Vagina (tissue), 2 donors: ENCODE results near the gene OR2T10. TPM values are rescaled to one million over a fixed set of nuclear protein-coding genes. Genes with fewer than 3 reads are reported as not detected.
A peak's percentile ranks its signal among the peaks of the same experiment; 100 is the strongest.

Experiments
- DNase-seq, 2 donors: peaks; one replicate each; pipeline ENCODE4 v3.0.0-alpha.2; 2017; ENCODE audit errors: extremely low spot score in 2 of 2
- H3K27ac ChIP-seq: fragments of 200-600 bp; sonication (generic); one replicate; pipeline ENCODE4 v1.5.1; 2019
- H3K27me3 ChIP-seq: fragments of 200-600 bp; sonication (generic); one replicate; pipeline ENCODE4 v1.5.1; 2019
- H3K36me3 ChIP-seq, 2 donors: fragments of 200-600 bp; sonication (generic); one replicate each; pipeline ENCODE4 v1.5.1; 2017 to 2019
- H3K4me1 ChIP-seq: fragments of 200-600 bp; sonication (generic); one replicate; pipeline ENCODE4 v1.5.1; 2019
- H3K4me3 ChIP-seq, 2 donors: fragments of 200-600 bp; sonication (generic); 1 replicate in 1 of 2; 2 replicates in 1 of 2; pipeline ENCODE4 v1.5.1; 2016 to 2019
- H3K9me3 ChIP-seq: fragments of 200-600 bp; sonication (generic); one replicate; pipeline ENCODE4 v1.5.1; 2019
- CTCF ChIP-seq, 3 experiments: fragments of 450-650 bp in 2 of 3; fragments of 200-600 bp in 1 of 3; sonication (generic) in 1 of 3; IDR thresholded peaks; one replicate each; pipeline ENCODE4 v1.5.1; 2017 to 2019; ENCODE audit warnings: antibody characterized with exemption in 3 of 3, mild to moderate bottlenecking in 2 of 3, moderate library complexity in 2 of 3
- POLR2A ChIP-seq, 2 donors: fragments of 450-650 bp; IDR thresholded peaks; one replicate each; pipeline ENCODE4 v1.6.1; 2017; ENCODE audit warnings: antibody characterized with exemption in 2 of 2, mild to moderate bottlenecking in 2 of 2, moderate library complexity in 2 of 2
- POLR2AphosphoS5 ChIP-seq, 2 donors: sonication (generic); formaldehyde crosslinking; IDR thresholded peaks; one replicate each; pipeline ENCODE4 v1.9.0; 2017; ENCODE audit warnings: antibody characterized with exemption in 2 of 2, mild to moderate bottlenecking in 2 of 2, low read depth in 1 of 2; ENCODE audit not compliant: insufficient read depth in 1 of 2
- intact Hi-C: fragments of 100-400 bp; cut with DNase I; formaldehyde crosslinking; loops from one replicate; pipeline ENCODE4 v1.15.1; 2023
- total RNA-seq: library from RNA; depleted of rRNA; stranded (reverse); fragments of >200 nt; gene quantifications from one replicate; pipeline ENCODE4 v1.2.3, GENCODE V29; 2016

OR2T10 gene
- total RNA-seq, 1 donor from 2014 or later = not detected

GRCh38 chr1:248625166-248625565 is 27.7 kb upstream of the OR2T10 start:
- H3K27me3 ChIP-seq = no peaks in the 10 kb centered on the region
- no peak overlapping the region for H3K27ac ChIP-seq
- no peaks in the 10 kb centered on the region for H3K36me3 ChIP-seq
- DNase-seq = no peak
- no peaks in the 10 kb centered on the region for H3K4me1 ChIP-seq
- no peak overlapping the region for H3K4me3 ChIP-seq
- H3K9me3 ChIP-seq = no peaks in the 10 kb centered on the region
- intact Hi-C loops = no loop called here
- TF ChIP-seq POLR2AphosphoS5 (IDR thresholded peaks at IDR 0.05; ENCODE audit: insufficient read depth in 1 of 2, low read depth in 1 of 2) (no peak), POLR2A (IDR thresholded peaks at IDR 0.05) (no peak), CTCF (IDR thresholded peaks at IDR 0.05) (no peak)

- H3K4me1 ChIP-seq = no peaks in the 10 kb centered on the region
- H3K9me3 ChIP-seq = no peaks in the 10 kb centered on the region
- DNase-seq = no peak
- H3K27me3 ChIP-seq = no peaks in the 10 kb centered on the region
- H3K4me3 ChIP-seq = no peak overlapping the region
- no peak overlapping the region for H3K27ac ChIP-seq
- TF ChIP-seq POLR2AphosphoS5 (IDR thresholded peaks at IDR 0.05; ENCODE audit: insufficient read depth in 1 of 2, low read depth in 1 of 2) = no peak
- TF ChIP-seq CTCF (IDR thresholded peaks at IDR 0.05) = peak in 1 of 3 experiments; percentile 16
- H3K36me3 ChIP-seq = no peaks in the 10 kb centered on the region
- intact Hi-C loops = no loop called here
These were observed 25.1 kb upstream of the OR2T10 start for GRCh38 chr1:248622570-248623001.

- Histone ChIP-seq H3K27me3 (no peaks in the 10 kb centered on the region), H3K4me3 (no peak overlapping the region), H3K4me1 (no peaks in the 10 kb centered on the region), H3K36me3 (no peaks in the 10 kb centered on the region), H3K9me3 (no peaks in the 10 kb centered on the region), H3K27ac (no peak overlapping the region)
- no peak for DNase-seq
- intact Hi-C loops = no loop called here
- no peak for TF ChIP-seq POLR2AphosphoS5 (IDR thresholded peaks at IDR 0.05; ENCODE audit: insufficient read depth in 1 of 2, low read depth in 1 of 2)
- no peak for TF ChIP-seq CTCF (IDR thresholded peaks at IDR 0.05)
- TF ChIP-seq POLR2A (IDR thresholded peaks at IDR 0.05) = no peak
These were observed 24.3 kb upstream of the OR2T10 start for GRCh38 chr1:248621770-248622169.

- intact Hi-C loops = no loop called here
- H3K4me3 ChIP-seq = no peak overlapping the region
- H3K27ac ChIP-seq = no peak overlapping the region
- no peak for DNase-seq
- H3K9me3 ChIP-seq = no peaks in the 10 kb centered on the region
- no peaks in the 10 kb centered on the region for H3K27me3 ChIP-seq
- no peak for TF ChIP-seq POLR2AphosphoS5 (IDR thresholded peaks at IDR 0.05; ENCODE audit: insufficient read depth in 1 of 2, low read depth in 1 of 2)
- TF ChIP-seq POLR2A (IDR thresholded peaks at IDR 0.05) = no peak
- TF ChIP-seq CTCF (IDR thresholded peaks at IDR 0.05) = peak in 2 of 3 experiments; percentile 5 to 48
- H3K4me1 ChIP-seq = no peaks in the 10 kb centered on the region
- no peaks in the 10 kb centered on the region for H3K36me3 ChIP-seq
These were observed 21.4 kb upstream of the OR2T10 start for GRCh38 chr1:248618878-248619277.

GRCh38 chr1:248618119-248618518 is 20.6 kb upstream of the OR2T10 start:
- intact Hi-C loops = no loop called here

More at GRCh38 chr1:248618119-248618518, 20.6 kb upstream of the OR2T10 start:
- Histone ChIP-seq H3K4me1 (no peaks in the 10 kb centered on the region), H3K27ac (no peak overlapping the region), H3K9me3 (no peaks in the 10 kb centered on the region), H3K4me3 (no peak overlapping the region), H3K36me3 (no peaks in the 10 kb centered on the region), H3K27me3 (no peaks in the 10 kb centered on the region)
- no peak for DNase-seq
- TF ChIP-seq POLR2AphosphoS5 (IDR thresholded peaks at IDR 0.05; ENCODE audit: insufficient read depth in 1 of 2, low read depth in 1 of 2) = no peak
- no peak for TF ChIP-seq POLR2A (IDR thresholded peaks at IDR 0.05)
- no peak for TF ChIP-seq CTCF (IDR thresholded peaks at IDR 0.05)
